ENCODE results near the gene OVOL3.
"Not testable (repeated sequence)": the region's sequence is repeated elsewhere in the genome, so short reads cannot be mapped to it uniquely, and the experiment has no call there.

Gene OVOL3

GRCh38 chr19:36114721-36115452 is 3.9 kb downstream of the OVOL3 start, which contains the start of gene POLR2I:
POLR2I (minus strand) TSS chr19:36114875; CDS start chr19:36114856, 19 bp downstream.
- H3K36me3 ChIP-seq (ENCODE audit: control insufficient read depth, insufficient read depth, low read length): peaks cover 41% of the 10 kb centered on the region
- H3K27me3 ChIP-seq (ENCODE audit: control insufficient read depth, insufficient read depth, low read length): no peaks in the 10 kb centered on the region
- H3K27ac ChIP-seq (ENCODE audit: low read depth, low read length): peak within 1 kb of the TSS; percentile 52; the same call in 1 of the 2 replicates
- peaks cover 25% of the 10 kb centered on the region for H3K4me1 ChIP-seq (ENCODE audit: control insufficient read depth, insufficient read depth, low read length)
- peak within 1 kb of the TSS; percentile 88 for H3K4me3 ChIP-seq (ENCODE audit: low read depth, low read length)
- H3K9me3 ChIP-seq (ENCODE audit: control insufficient read depth, insufficient read depth, low read depth, low read length): no peaks in the 10 kb centered on the region
- H3K9ac ChIP-seq (ENCODE audit: low read length): peak within 1 kb of the TSS; percentile 77

GRCh38 chr19:36115453-36116343 is 4.8 kb downstream of the OVOL3 start, which contains the start of gene TBCB:
TBCB (plus strand) TSS chr19:36115468; CDS start chr19:36115561, 93 bp downstream.
- peak within 1 kb of the TSS; percentile 52; the same call in 1 of the 2 replicates for H3K27ac ChIP-seq (ENCODE audit: low read depth, low read length)
- H3K9me3 ChIP-seq (ENCODE audit: control insufficient read depth, insufficient read depth, low read depth, low read length): no peaks in the 10 kb centered on the region
- peak within 1 kb of the TSS; percentile 88 for H3K4me3 ChIP-seq (ENCODE audit: low read depth, low read length)
- H3K4me1 ChIP-seq (ENCODE audit: control insufficient read depth, insufficient read depth, low read length): peaks cover 29% of the 10 kb centered on the region
- H3K9ac ChIP-seq (ENCODE audit: low read length): peak within 1 kb of the TSS; percentile 77
- H3K36me3 ChIP-seq (ENCODE audit: control insufficient read depth, insufficient read depth, low read length): peaks cover 49% of the 10 kb centered on the region
- no peaks in the 10 kb centered on the region for H3K27me3 ChIP-seq (ENCODE audit: control insufficient read depth, insufficient read depth, low read length)

GRCh38 chr19:36116344-36116637 is 5.3 kb downstream of the OVOL3 start:
- Histone ChIP-seq H3K9ac (ENCODE audit: low read length) (no peak overlapping the region), H3K36me3 (ENCODE audit: control insufficient read depth, insufficient read depth, low read length) (peaks cover 53% of the 10 kb centered on the region), H3K27me3 (ENCODE audit: control insufficient read depth, insufficient read depth, low read length) (no peaks in the 10 kb centered on the region), H3K4me1 (ENCODE audit: control insufficient read depth, insufficient read depth, low read length) (peaks cover 23% of the 10 kb centered on the region), H3K9me3 (ENCODE audit: control insufficient read depth, insufficient read depth, low read depth, low read length) (no peaks in the 10 kb centered on the region), H3K4me3 (ENCODE audit: low read depth, low read length) (peak overlapping the region; percentile 88), H3K27ac (ENCODE audit: low read depth, low read length) (no peak overlapping the region)

- no peak overlapping the region for H3K4me3 ChIP-seq (ENCODE audit: low read depth, low read length)
- H3K27ac ChIP-seq (ENCODE audit: low read depth, low read length): no peak overlapping the region
- H3K36me3 ChIP-seq (ENCODE audit: control insufficient read depth, insufficient read depth, low read length): peaks cover 74% of the 10 kb centered on the region
- peaks cover 15% of the 10 kb centered on the region; the same call in 1 of the 2 replicates for H3K4me1 ChIP-seq (ENCODE audit: control insufficient read depth, insufficient read depth, low read length)
- H3K9me3 ChIP-seq (ENCODE audit: control insufficient read depth, insufficient read depth, low read depth, low read length): no peaks in the 10 kb centered on the region
- H3K27me3 ChIP-seq (ENCODE audit: control insufficient read depth, insufficient read depth, low read length): no peaks in the 10 kb centered on the region
- H3K9ac ChIP-seq (ENCODE audit: low read length): peak overlapping the region; percentile 18
These were observed 9.4 kb downstream of the OVOL3 start for GRCh38 chr19:36120092-36120983.

GRCh38 chr19:36120984-36121358 is 10.0 kb downstream of the OVOL3 start:
- no peak overlapping the region for H3K9ac ChIP-seq (ENCODE audit: low read length)
- H3K9me3 ChIP-seq (ENCODE audit: control insufficient read depth, insufficient read depth, low read depth, low read length): no peaks in the 10 kb centered on the region
- no peak overlapping the region for H3K27ac ChIP-seq (ENCODE audit: low read depth, low read length)
- no peaks in the 10 kb centered on the region for H3K27me3 ChIP-seq (ENCODE audit: control insufficient read depth, insufficient read depth, low read length)
- no peak overlapping the region for H3K4me3 ChIP-seq (ENCODE audit: low read depth, low read length)
- peaks cover 80% of the 10 kb centered on the region for H3K36me3 ChIP-seq (ENCODE audit: control insufficient read depth, insufficient read depth, low read length)
- H3K4me1 ChIP-seq (ENCODE audit: control insufficient read depth, insufficient read depth, low read length): peaks cover 14% of the 10 kb centered on the region; the same call in 1 of the 2 replicates

GRCh38 chr19:36121486-36122124 is 10.7 kb downstream of the OVOL3 start:
- no peak overlapping the region for H3K27ac ChIP-seq (ENCODE audit: low read depth, low read length)
- H3K27me3 ChIP-seq (ENCODE audit: control insufficient read depth, insufficient read depth, low read length): no peaks in the 10 kb centered on the region
- H3K9ac ChIP-seq (ENCODE audit: low read length): no peak overlapping the region
- H3K9me3 ChIP-seq (ENCODE audit: control insufficient read depth, insufficient read depth, low read depth, low read length): no peaks in the 10 kb centered on the region
- H3K36me3 ChIP-seq (ENCODE audit: control insufficient read depth, insufficient read depth, low read length): peaks cover 80% of the 10 kb centered on the region
- H3K4me1 ChIP-seq (ENCODE audit: control insufficient read depth, insufficient read depth, low read length): peaks cover 9% of the 10 kb centered on the region; the same call in 1 of the 2 replicates
- H3K4me3 ChIP-seq (ENCODE audit: low read depth, low read length): no peak overlapping the region

GRCh38 chr19:36125557-36125956 is 14.6 kb downstream of the OVOL3 start:
- H3K27me3 ChIP-seq (ENCODE audit: control insufficient read depth, insufficient read depth, low read length): no peaks in the 10 kb centered on the region
- H3K9me3 ChIP-seq (ENCODE audit: control insufficient read depth, insufficient read depth, low read depth, low read length): no peaks in the 10 kb centered on the region
- no peak overlapping the region for H3K4me3 ChIP-seq (ENCODE audit: low read depth, low read length)
- no peak overlapping the region for H3K9ac ChIP-seq (ENCODE audit: low read length)
- peaks cover 49% of the 10 kb centered on the region for H3K36me3 ChIP-seq (ENCODE audit: control insufficient read depth, insufficient read depth, low read length)
- no peak overlapping the region for H3K27ac ChIP-seq (ENCODE audit: low read depth, low read length)
- 0 out of 2 replicates have a peak, but pooled peaks cover under 1% of the 10 kb centered on the region for H3K4me1 ChIP-seq (ENCODE audit: control insufficient read depth, insufficient read depth, low read length)

- Histone ChIP-seq H3K9ac (ENCODE audit: low read length) (peak overlapping the region; percentile 74), H3K4me1 (ENCODE audit: control insufficient read depth, insufficient read depth, low read length) (peaks cover 6% of the 10 kb centered on the region; the same call in 1 of the 2 replicates), H3K4me3 (ENCODE audit: low read depth, low read length) (peak overlapping the region; percentile 63), H3K27ac (ENCODE audit: low read depth, low read length) (peak overlapping the region; percentile 48; the same call in 1 of the 2 replicates), H3K36me3 (ENCODE audit: control insufficient read depth, insufficient read depth, low read length) (peaks cover 25% of the 10 kb centered on the region), H3K9me3 (ENCODE audit: control insufficient read depth, insufficient read depth, low read depth, low read length) (no peaks in the 10 kb centered on the region), H3K27me3 (ENCODE audit: control insufficient read depth, insufficient read depth, low read length) (no peaks in the 10 kb centered on the region)
These were observed 17.4 kb downstream of the OVOL3 start for GRCh38 chr19:36128392-36128736.

GRCh38 chr19:36131221-36131620 is 20.3 kb downstream of the OVOL3 start:
- not testable (repeated sequence) for H3K9ac ChIP-seq (ENCODE audit: low read length); H3K9me3 ChIP-seq (ENCODE audit: control insufficient read depth, insufficient read depth, low read depth, low read length); H3K27me3 ChIP-seq (ENCODE audit: control insufficient read depth, insufficient read depth, low read length); H3K27ac ChIP-seq (ENCODE audit: low read depth, low read length); H3K36me3 ChIP-seq (ENCODE audit: control insufficient read depth, insufficient read depth, low read length); H3K4me3 ChIP-seq (ENCODE audit: low read depth, low read length); H3K4me1 ChIP-seq (ENCODE audit: control insufficient read depth, insufficient read depth, low read length)

- not testable (repeated sequence) for H3K4me1 ChIP-seq (ENCODE audit: control insufficient read depth, insufficient read depth, low read length); H3K27me3 ChIP-seq (ENCODE audit: control insufficient read depth, insufficient read depth, low read length); H3K27ac ChIP-seq (ENCODE audit: low read depth, low read length); H3K9ac ChIP-seq (ENCODE audit: low read length); H3K9me3 ChIP-seq (ENCODE audit: control insufficient read depth, insufficient read depth, low read depth, low read length); H3K4me3 ChIP-seq (ENCODE audit: low read depth, low read length); H3K36me3 ChIP-seq (ENCODE audit: control insufficient read depth, insufficient read depth, low read length)
These were observed 23.9 kb downstream of the OVOL3 start for GRCh38 chr19:36134867-36135266.
